ENCODE results near the gene PTPRN. TPM values are rescaled to one million over a fixed set of nuclear protein-coding genes. Genes with fewer than 3 reads are reported as not detected.

The PTPRN gene
- total and polyA plus RNA-seq, 2 of the 8 experiments (the other 6 are each of a cell fraction or from before 2014, with no cell fraction given): 5.4 to 8.2 TPM

DNA sequence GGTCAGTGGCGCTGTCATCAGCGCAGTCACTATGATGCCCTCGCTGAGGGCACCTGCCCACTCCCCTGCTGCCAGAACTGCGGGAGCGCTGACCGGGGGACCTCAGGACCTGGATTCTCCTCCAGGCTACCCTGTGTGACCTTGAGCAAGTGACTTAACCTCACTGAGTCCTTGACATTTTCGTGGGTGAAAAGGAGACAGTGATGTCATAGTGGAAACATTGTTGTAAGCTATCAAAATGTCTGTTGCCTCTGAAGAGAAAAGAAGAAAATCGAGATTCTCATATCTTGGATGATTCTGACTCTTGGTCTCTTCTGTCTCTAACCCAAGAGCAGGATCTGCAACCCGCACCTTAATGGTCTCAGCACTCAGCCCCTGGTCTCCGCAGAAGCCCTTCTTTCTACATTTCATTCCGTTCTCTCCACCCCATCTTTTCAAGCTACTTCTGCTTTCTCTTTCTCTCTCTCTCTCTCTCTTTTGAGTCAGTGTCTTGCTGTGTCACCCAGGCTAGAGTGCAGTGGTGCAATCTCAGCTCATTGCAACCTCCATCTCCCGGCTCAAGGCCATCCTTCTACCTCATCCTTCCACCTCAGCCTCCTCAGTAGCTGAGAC lies 54.5 kb downstream of the PTPRN start (continued):
- TF ChIP-seq HDAC2 (IDR thresholded peaks at IDR 0.05; ENCODE audit: borderline replicate concordance in 1 of 2, low read depth in 2 of 2, low read length in 2 of 2) (no peak), KDM1A (IDR thresholded peaks at IDR 0.05; ENCODE audit: borderline replicate concordance, low read length) (no peak), CBX8 (IDR thresholded peaks at IDR 0.05; ENCODE audit: borderline replicate concordance, low read depth, low read length) (no peak)
